HEK293 (cell line): Measurements from ENCODE around the gene UBXN10.

Experiments
- CTCF ChIA-PET: fragments of 350-600 bp; formaldehyde crosslinking; extraction: SDS; loops from one replicate; lab custom pipeline; 2021; ENCODE audit warnings: antibody characterized with exemption; lab: Yijun Ruan, JAX
- POLR2A ChIA-PET: fragments of 300-600 bp; formaldehyde crosslinking; extraction: SDS; loops from one replicate; lab custom pipeline; 2020; ENCODE audit warnings: antibody characterized with exemption, inconsistent platforms; lab: Yijun Ruan, JAX
- H3K27ac ChIP-seq: fragments of 200-500 bp; sonication (Bioruptor generic); 2 replicates; pipeline ENCODE4 v1.5.1; 2014; ENCODE audit warnings: low read depth, low read length, control low read depth, inconsistent platforms; ENCODE audit errors: extremely low read depth
- H3K36me3 ChIP-seq, 2 experiments: fragments of 200-500 bp in 1 of 2; sonication (Bioruptor generic) in 1 of 2; 1 replicate in 1 of 2; 2 replicates in 1 of 2; pipeline ENCODE4 v1.5.1; 2014 to 2017; ENCODE audit warnings: inconsistent platforms in 2 of 2, low read length in 2 of 2; ENCODE audit not compliant: control insufficient read depth in 2 of 2, insufficient read depth in 1 of 2
- H3K4me1 ChIP-seq: fragments of 200-500 bp; sonication (Bioruptor generic); 2 replicates; pipeline ENCODE4 v1.5.1; 2014; ENCODE audit warnings: mild to moderate bottlenecking, low read length, inconsistent platforms; ENCODE audit not compliant: control insufficient read depth, insufficient read depth
- H3K4me3 ChIP-seq: 2 replicates; pipeline ENCODE4 v1.5.1; 2011; ENCODE audit warnings: low read depth, mild to moderate bottlenecking, control low read depth, low read length, moderate library complexity
- H3K9me3 ChIP-seq: fragments of 200-500 bp; sonication (Bioruptor generic); 2 replicates; pipeline ENCODE4 v1.5.1; 2014; ENCODE audit warnings: low read depth, low read length, inconsistent platforms; ENCODE audit not compliant: control insufficient read depth, insufficient read depth
- EGR2 ChIP-seq: fragments of 450-650 bp; formaldehyde crosslinking; IDR thresholded peaks from 2 replicates; pipeline ENCODE4 v1.5.1; 2016; ENCODE audit warnings: low read depth, missing biosample characterization, missing genetic modification characterization
- SP7 ChIP-seq: fragments of 450-650 bp; formaldehyde crosslinking; IDR thresholded peaks from 2 replicates; pipeline ENCODE4 v1.5.1; 2016; ENCODE audit warnings: missing biosample characterization, missing genetic modification characterization
- TSHZ1 ChIP-seq: fragments of 450-650 bp; formaldehyde crosslinking; IDR thresholded peaks from 2 replicates; pipeline ENCODE4 v1.5.1; 2016; ENCODE audit warnings: missing biosample characterization, missing genetic modification characterization, borderline replicate concordance
- ZBTB1 ChIP-seq: fragments of 450-650 bp; formaldehyde crosslinking; IDR thresholded peaks from 2 replicates; pipeline ENCODE4 v1.5.1; 2016; ENCODE audit warnings: missing biosample characterization, missing genetic modification characterization
- ZBTB48 ChIP-seq: fragments of 450-650 bp; formaldehyde crosslinking; IDR thresholded peaks from 2 replicates; pipeline ENCODE4 v1.5.1; 2016; ENCODE audit warnings: missing biosample characterization, missing genetic modification characterization
- ZBTB8A ChIP-seq: fragments of 450-650 bp; formaldehyde crosslinking; IDR thresholded peaks from 2 replicates; pipeline ENCODE4 v1.5.1; 2016; ENCODE audit warnings: missing biosample characterization, missing genetic modification characterization
- ZNF133 ChIP-seq: fragments of 450-650 bp; formaldehyde crosslinking; IDR thresholded peaks from 2 replicates; pipeline ENCODE4 v1.5.1; 2016; ENCODE audit warnings: missing biosample characterization, missing genetic modification characterization
- ZNF175 ChIP-seq: fragments of 450-650 bp; formaldehyde crosslinking; IDR thresholded peaks from 2 replicates; pipeline ENCODE4 v1.5.1; 2016; ENCODE audit warnings: missing biosample characterization, missing genetic modification characterization
- ZNF2 ChIP-seq: fragments of 450-650 bp; formaldehyde crosslinking; IDR thresholded peaks from 2 replicates; pipeline ENCODE4 v1.5.1; 2016; ENCODE audit warnings: missing biosample characterization, missing genetic modification characterization
- ZNF274 ChIP-seq, 2 experiments: fragments of 200-500 bp in 1 of 2; fragments of 450-650 bp in 1 of 2; sonication (Bioruptor generic) in 1 of 2; formaldehyde crosslinking in 1 of 2; IDR thresholded peaks; 2 replicates each; pipeline versions ENCODE4 v1.5.1 to v1.6.1; 2014 to 2016; ENCODE audit warnings: borderline replicate concordance in 1 of 2, inconsistent platforms in 1 of 2, low read length in 1 of 2, missing biosample characterization in 1 of 2, missing genetic modification characterization in 1 of 2
- ZNF280C ChIP-seq: fragments of 450-650 bp; formaldehyde crosslinking; IDR thresholded peaks from 2 replicates; pipeline ENCODE4 v1.5.1; 2016; ENCODE audit warnings: missing biosample characterization, missing genetic modification characterization
- ZNF394 ChIP-seq: fragments of 450-650 bp; formaldehyde crosslinking; IDR thresholded peaks from 2 replicates; pipeline ENCODE4 v1.5.1; 2016; ENCODE audit warnings: missing biosample characterization, missing genetic modification characterization, mild to moderate bottlenecking, moderate library complexity, borderline replicate concordance
- ZNF488 ChIP-seq: fragments of 450-650 bp; formaldehyde crosslinking; IDR thresholded peaks from 2 replicates; pipeline ENCODE4 v1.5.1; 2016; ENCODE audit warnings: missing biosample characterization, missing genetic modification characterization
- ZNF513 ChIP-seq: fragments of 450-650 bp; IDR thresholded peaks from 2 replicates; pipeline ENCODE4 v1.5.1; 2018; ENCODE audit warnings: missing biosample characterization, missing genetic modification characterization
- ZNF621 ChIP-seq: fragments of 450-650 bp; formaldehyde crosslinking; IDR thresholded peaks from 2 replicates; pipeline ENCODE4 v1.5.1; 2017; ENCODE audit warnings: missing biosample characterization, missing genetic modification characterization
- ZNF660 ChIP-seq: fragments of 450-650 bp; IDR thresholded peaks from 2 replicates; pipeline ENCODE4 v1.5.1; 2018; ENCODE audit warnings: missing biosample characterization, mild to moderate bottlenecking, missing genetic modification characterization
- ZNF768 ChIP-seq: fragments of 450-650 bp; formaldehyde crosslinking; IDR thresholded peaks from 2 replicates; pipeline ENCODE4 v1.5.1; 2018; ENCODE audit warnings: missing biosample characterization, mild to moderate bottlenecking, missing genetic modification characterization
- TF ChIP-seq, protein P1 (sequence below): IDR thresholded peaks from 2 replicates; pipeline ENCODE4 v1.6.1; 2011; ENCODE audit warnings: mild to moderate bottlenecking, low read depth, low read length, borderline replicate concordance

UBXN10 gene

GRCh38 chr1:20233866-20234265, 48.0 kb downstream of the UBXN10 start (continued):
- no peak for TF ChIP-seq ZNF660 (tag by site-specific recombination)
- TF ChIP-seq ZNF280C (tag by site-specific recombination) = no peak

DNA sequence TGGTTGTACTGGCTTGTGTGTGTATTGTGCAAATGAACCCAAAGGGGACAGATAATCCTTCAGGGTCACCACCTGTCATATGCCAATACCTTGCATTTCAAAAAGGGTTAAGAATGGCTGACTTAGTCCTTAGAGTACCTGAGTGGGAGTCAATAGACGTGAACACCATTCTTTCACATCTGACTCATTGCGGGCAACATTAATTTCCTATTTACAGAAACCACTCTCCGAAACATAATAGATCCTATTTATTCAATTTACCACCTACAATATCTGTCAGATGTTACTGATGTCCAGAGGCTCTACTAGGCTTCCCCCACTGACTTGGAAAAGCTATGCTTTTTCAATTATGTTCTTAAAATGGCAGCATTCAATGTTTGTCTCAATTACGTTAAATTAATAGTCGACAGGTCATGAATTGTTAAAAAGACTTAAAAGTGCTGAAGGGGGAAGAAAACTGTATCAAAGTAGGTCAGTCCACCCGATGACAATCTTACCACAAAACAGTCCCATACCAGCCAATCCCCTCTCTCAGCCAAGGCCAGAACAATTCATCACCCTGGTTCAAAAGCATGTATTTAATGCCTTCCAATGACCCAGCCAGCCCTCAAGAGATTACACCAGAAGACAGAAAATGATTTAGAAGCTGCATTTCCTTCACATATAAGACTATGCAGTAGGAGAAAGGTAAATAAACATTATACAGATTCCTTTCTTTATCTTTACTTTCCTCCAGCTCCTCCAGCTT, 49.1 kb downstream of the UBXN10 start:
- H3K36me3 ChIP-seq = no peaks in the 10 kb centered on the region
- CTCF ChIA-PET = interaction anchor here (0.6 to 2.0 kb wide), 10 partner anchors 18 to 288 kb away, joined by 3 to 8 read pairs (median 4); no protein-coding TSS in a partner anchor
- POLR2A ChIA-PET = interaction anchor here (0.7 kb wide), 1 partner anchor 96 kb away, joined by 3 read pairs; no protein-coding TSS in a partner anchor
- no peaks in the 10 kb centered on the region for H3K4me1 ChIP-seq
- no peaks in the 10 kb centered on the region for H3K9me3 ChIP-seq
- no peak overlapping the region for H3K27ac ChIP-seq
- no peak overlapping the region for H3K4me3 ChIP-seq
- TF ChIP-seq SP7 (tag by site-specific recombination) (no peak), ZNF394 (no peak), ZBTB8A (tag by site-specific recombination) (no peak), ZNF2 (tag by site-specific recombination) (no peak), TSHZ1 (tag by site-specific recombination) (no peak), ZBTB1 (tag by site-specific recombination) (no peak)

DNA sequence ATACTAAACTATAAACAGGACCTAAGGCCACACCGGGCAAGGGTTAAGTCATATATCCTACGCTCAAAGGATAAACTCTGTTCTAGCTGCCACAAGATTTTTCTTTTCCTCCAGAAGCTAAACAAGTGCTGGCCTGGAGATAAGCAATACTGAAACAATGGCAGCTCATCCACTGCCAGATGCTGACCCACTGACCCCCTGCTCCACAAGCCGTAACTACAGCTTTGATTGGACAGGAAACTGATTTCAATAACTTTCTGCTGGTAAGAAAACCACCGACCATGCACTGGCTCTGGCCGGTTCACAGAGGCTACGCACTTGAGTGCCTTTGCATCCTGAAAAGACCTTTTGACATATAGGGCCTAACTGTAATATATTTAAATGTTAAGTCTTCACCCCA, 51.8 kb downstream of the UBXN10 start:
- H3K4me3 ChIP-seq = no peak overlapping the region
- ChIA-PET CTCF (interaction anchor here (0.6 to 1.4 kb wide), 3 partner anchors 9 to 22 kb away, joined by 3 read pairs; no protein-coding TSS in a partner anchor), POLR2A (no interaction called here)
- no peaks in the 10 kb centered on the region for H3K4me1 ChIP-seq
- no peaks in the 10 kb centered on the region for H3K9me3 ChIP-seq
- H3K27ac ChIP-seq = no peak overlapping the region
- H3K36me3 ChIP-seq = no peaks in the 10 kb centered on the region
- TF ChIP-seq ZBTB48 (no peak), ZNF488 (tag by site-specific recombination) (no peak), ZNF768 (tag by site-specific recombination) (no peak), EGR2 (tag by site-specific recombination) (no peak), ZNF175 (tag by site-specific recombination) (no peak), ZNF621 (tag by site-specific recombination) (no peak), ZNF274 (IDR thresholded peaks at IDR 0.05; ENCODE audit: low read length) (no peak), ZNF274 (tag by site-specific recombination; IDR thresholded peaks at IDR 0.05; ENCODE audit: borderline replicate concordance) (no peak), ZNF133 (tag by site-specific recombination) (no peak), ZNF513 (tag by site-specific recombination) (no peak)
- TF ChIP-seq, protein P1, sequence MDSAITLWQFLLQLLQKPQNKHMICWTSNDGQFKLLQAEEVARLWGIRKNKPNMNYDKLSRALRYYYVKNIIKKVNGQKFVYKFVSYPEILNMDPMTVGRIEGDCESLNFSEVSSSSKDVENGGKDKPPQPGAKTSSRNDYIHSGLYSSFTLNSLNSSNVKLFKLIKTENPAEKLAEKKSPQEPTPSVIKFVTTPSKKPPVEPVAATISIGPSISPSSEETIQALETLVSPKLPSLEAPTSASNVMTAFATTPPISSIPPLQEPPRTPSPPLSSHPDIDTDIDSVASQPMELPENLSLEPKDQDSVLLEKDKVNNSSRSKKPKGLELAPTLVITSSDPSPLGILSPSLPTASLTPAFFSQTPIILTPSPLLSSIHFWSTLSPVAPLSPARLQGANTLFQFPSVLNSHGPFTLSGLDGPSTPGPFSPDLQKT = no peak
